ENCODE data around the gene DST.

DST gene

GRCh38 chr6:56581296-56581925 lies 61.3 kb downstream of the DST start:
- TF ChIP-seq CTCF (IDR thresholded peaks at IDR 0.05; ENCODE audit: low read depth, low read length, missing control alignments): no peak
- no peak overlapping the region for H3K4me3 ChIP-seq (replicated peaks; ENCODE audit: low read depth, low read length)
- DNase-seq (ENCODE audit: extremely low read depth, low read depth): peak; percentile 10

GRCh38 chr6:56580271-56580670 lies 62.4 kb downstream of the DST start:
- TF ChIP-seq CTCF (IDR thresholded peaks at IDR 0.05; ENCODE audit: low read depth, low read length, missing control alignments): no peak
- H3K4me3 ChIP-seq (replicated peaks; ENCODE audit: low read depth, low read length): no peak overlapping the region
- no peak for DNase-seq (ENCODE audit: extremely low read depth, low read depth)

GRCh38 chr6:56579155-56579851 lies 63.4 kb downstream of the DST start:
- no peak for TF ChIP-seq CTCF (IDR thresholded peaks at IDR 0.05; ENCODE audit: low read depth, low read length, missing control alignments)
- DNase-seq (ENCODE audit: extremely low read depth, low read depth): no peak
- no peak overlapping the region for H3K4me3 ChIP-seq (replicated peaks; ENCODE audit: low read depth, low read length)

GRCh38 chr6:56575736-56576135 lies 67.0 kb downstream of the DST start:
- no peak for DNase-seq (ENCODE audit: extremely low read depth, low read depth)
- no peak for TF ChIP-seq CTCF (IDR thresholded peaks at IDR 0.05; ENCODE audit: low read depth, low read length, missing control alignments)
- no peak overlapping the region for H3K4me3 ChIP-seq (replicated peaks; ENCODE audit: low read depth, low read length)

- no peak for TF ChIP-seq CTCF (IDR thresholded peaks at IDR 0.05; ENCODE audit: low read depth, low read length, missing control alignments)
- H3K4me3 ChIP-seq (replicated peaks; ENCODE audit: low read depth, low read length): no peak overlapping the region
- DNase-seq (ENCODE audit: extremely low read depth, low read depth): no peak
Observed at GRCh38 chr6:56574292-56574691, 68.4 kb downstream of the DST start.

GRCh38 chr6:56573624-56574023 lies 69.1 kb downstream of the DST start:
- no peak for DNase-seq (ENCODE audit: extremely low read depth, low read depth)
- no peak for TF ChIP-seq CTCF (IDR thresholded peaks at IDR 0.05; ENCODE audit: low read depth, low read length, missing control alignments)
- no peak overlapping the region for H3K4me3 ChIP-seq (replicated peaks; ENCODE audit: low read depth, low read length)

Data from HFF-Myc (cell line).